CD4-positive, alpha-beta T cell (primary cell): ENCODE results near the gene TTC21B. TPM values are rescaled to one million over a fixed set of nuclear protein-coding genes. Genes with fewer than 3 reads are reported as not detected.

Source experiments
- ATAC-seq: fragments of 200-7000 bp; cut with Tn5 transposase; one replicate; pipeline ENCODE4 v1.10.0; 2022; ENCODE audit warnings: mild to moderate bottlenecking; ENCODE audit not compliant: poor library complexity
- CTCF ChIA-PET: fragments of 350-600 bp; sonication (Branson Sonifier 250); formaldehyde crosslinking; loops from one replicate; lab custom pipeline; 2021; ENCODE audit warnings: antibody characterized with exemption, inconsistent platforms; lab: Charles Lee
- POLR2A ChIA-PET: fragments of 350-600 bp; sonication (Branson Sonifier 250); formaldehyde crosslinking; loops from one replicate; lab custom pipeline; 2021; ENCODE audit warnings: antibody characterized with exemption, inconsistent platforms; lab: Charles Lee
- DNase-seq, 14 experiments: peaks; one replicate each; pipeline ENCODE4 v3.0.0-alpha.2; 2013 to 2020; ENCODE audit warnings: mixed read lengths in 2 of 14
- H3K27ac ChIP-seq, 2 donors: one replicate each; pipeline versions ENCODE4 v1.5.1 to v1.7.0; 2013; ENCODE audit warnings: low read length in 2 of 2, low read depth in 1 of 2, mild to moderate bottlenecking in 1 of 2
- H3K27me3 ChIP-seq, 2 experiments: 1 replicate in 1 of 2; 2 replicates in 1 of 2; pipeline versions ENCODE4 v1.6.1 to v1.7.0; 2013; ENCODE audit warnings: low read length in 2 of 2, control low read depth in 1 of 2, mild to moderate bottlenecking in 1 of 2, moderate library complexity in 1 of 2; ENCODE audit not compliant: insufficient read depth in 2 of 2, control insufficient read depth in 1 of 2
- H3K36me3 ChIP-seq: one replicate; pipeline ENCODE4 v1.6.1; 2013; ENCODE audit warnings: low read length, control low read depth; ENCODE audit not compliant: insufficient read depth
- H3K4me1 ChIP-seq: one replicate; pipeline ENCODE4 v1.6.1; 2013; ENCODE audit warnings: low read length, control low read depth; ENCODE audit not compliant: insufficient read depth
- H3K4me3 ChIP-seq: one replicate; pipeline ENCODE4 v1.5.1; 2013; ENCODE audit warnings: mild to moderate bottlenecking, low read length, moderate library complexity
- H3K9me3 ChIP-seq, 2 experiments: 1 replicate in 1 of 2; 2 replicates in 1 of 2; pipeline versions ENCODE4 v1.6.1 to v1.7.0; 2013; ENCODE audit warnings: low read length in 2 of 2, mild to moderate bottlenecking in 2 of 2, control low read depth in 1 of 2, moderate library complexity in 1 of 2; ENCODE audit not compliant: control insufficient read depth in 1 of 2, insufficient read depth in 1 of 2
- H3K27ac Mint-ChIP-seq: one replicate; pipeline ENCODE4 v1.8.0; 2020; ENCODE audit warnings: mixed read lengths
- H3K27me3 Mint-ChIP-seq: one replicate; pipeline ENCODE4 v1.8.0; 2021; ENCODE audit warnings: mixed read lengths
- H3K36me3 Mint-ChIP-seq: one replicate; pipeline ENCODE4 v1.8.0; 2021; ENCODE audit warnings: low read depth, mixed read lengths
- H3K4me1 Mint-ChIP-seq: one replicate; pipeline ENCODE4 v1.8.0; 2021; ENCODE audit warnings: low read depth, mixed read lengths
- H3K4me3 Mint-ChIP-seq: one replicate; pipeline ENCODE4 v1.8.0; 2020; ENCODE audit warnings: mild to moderate bottlenecking, mixed read lengths
- H3K9me3 Mint-ChIP-seq: one replicate; pipeline ENCODE4 v1.8.0; 2020; ENCODE audit warnings: mixed read lengths
- CTCF ChIP-seq: fragments of 200-600 bp; IDR thresholded peaks from one replicate; pipeline ENCODE4 v1.8.0; 2022; ENCODE audit warnings: antibody characterized with exemption, mild to moderate bottlenecking
- intact Hi-C, 2 experiments: fragments of 100-400 bp; cut with DNase I in 1 of 2; cut with micrococcal nuclease in 1 of 2; formaldehyde crosslinking; loops; one replicate each; pipeline versions ENCODE4 v1.15.1 to v1.9.0; 2023 to 2025; cut with DNase I, micrococcal nuclease
- total RNA-seq, 174 experiments: library from RNA in 2 of 174; stranded (reverse) in 2 of 174; gene quantifications; one replicate each; pipeline ENCODE4 v1.2.3 and lab custom pipeline; 2021 to 2026

Gene TTC21B
- total RNA-seq, 2 experiments from 2014 or later: 22.9 to 25.4 TPM

GRCh38 chr2:165892526-165892925 is 61.0 kb downstream of the TTC21B start:
- no peaks in the 10 kb centered on the region for H3K27me3 Mint-ChIP-seq
- no peak overlapping the region for H3K4me3 ChIP-seq
- ChIA-PET POLR2A (no interaction called here), CTCF (no interaction called here)
- H3K9me3 Mint-ChIP-seq: no peaks in the 10 kb centered on the region
- no peak for ATAC-seq
- DNase-seq: no peak
- peaks cover 55% of the 10 kb centered on the region for H3K36me3 ChIP-seq
- H3K9me3 ChIP-seq: no peaks in the 10 kb centered on the region
- intact Hi-C loops: no loop called here
- H3K27me3 ChIP-seq: no peaks in the 10 kb centered on the region
- H3K4me1 Mint-ChIP-seq: no peaks in the 10 kb centered on the region
- no peaks in the 10 kb centered on the region for H3K4me1 ChIP-seq
- H3K27ac ChIP-seq: no peak overlapping the region
- no peak for TF ChIP-seq CTCF
- H3K36me3 Mint-ChIP-seq: peaks cover 70% of the 10 kb centered on the region
- no peak overlapping the region for H3K27ac Mint-ChIP-seq
- no peak overlapping the region for H3K4me3 Mint-ChIP-seq

GRCh38 chr2:165891943-165892342 is 61.6 kb downstream of the TTC21B start:
- ChIA-PET POLR2A (no interaction called here), CTCF (interaction anchor here (1.6 kb wide), 1 partner anchor 18 kb away, joined by 5 read pairs; no protein-coding TSS in a partner anchor)
- no peak overlapping the region for H3K27ac ChIP-seq
- Mint-ChIP-seq H3K4me1 (no peaks in the 10 kb centered on the region), H3K4me3 (no peak overlapping the region), H3K27ac (no peak overlapping the region), H3K9me3 (no peaks in the 10 kb centered on the region), H3K27me3 (no peaks in the 10 kb centered on the region), H3K36me3 (peaks cover 69% of the 10 kb centered on the region)
- ATAC-seq (no peak), DNase-seq (no peak)
- intact Hi-C loops: no loop called here
- no peaks in the 10 kb centered on the region for H3K27me3 ChIP-seq
- H3K9me3 ChIP-seq: no peaks in the 10 kb centered on the region
- H3K36me3 ChIP-seq: peaks cover 52% of the 10 kb centered on the region
- H3K4me1 ChIP-seq: no peaks in the 10 kb centered on the region
- H3K4me3 ChIP-seq: no peak overlapping the region
- TF ChIP-seq CTCF: no peak

GRCh38 chr2:165891345-165891744 is 62.2 kb downstream of the TTC21B start:
- TF ChIP-seq CTCF: no peak
- ChIA-PET CTCF (interaction anchor here (1.2 to 1.6 kb wide), 2 partner anchors 10 to 17 kb away, joined by 3 to 5 read pairs; no protein-coding TSS in a partner anchor), POLR2A (no interaction called here)
- Mint-ChIP-seq H3K27me3 (no peaks in the 10 kb centered on the region), H3K4me1 (no peaks in the 10 kb centered on the region), H3K27ac (no peak overlapping the region), H3K36me3 (peaks cover 69% of the 10 kb centered on the region), H3K4me3 (no peak overlapping the region), H3K9me3 (no peaks in the 10 kb centered on the region)
- no peak for ATAC-seq
- H3K9me3 ChIP-seq: no peaks in the 10 kb centered on the region
- peaks cover 53% of the 10 kb centered on the region for H3K36me3 ChIP-seq
- intact Hi-C loops: no loop called here
- no peaks in the 10 kb centered on the region for H3K27me3 ChIP-seq
- no peak overlapping the region for H3K27ac ChIP-seq
- DNase-seq: no peak
- no peaks in the 10 kb centered on the region for H3K4me1 ChIP-seq
- no peak overlapping the region for H3K4me3 ChIP-seq
